GM12892 (cell line): Measurements from ENCODE around the gene CRIM1.

ENCODE experiments used
- POLR2A ChIP-seq: IDR thresholded peaks from 2 replicates; pipeline ENCODE4 v1.6.1; 2011; ENCODE audit warnings: low read depth, low read length, control low read depth
- POLR2AphosphoS5 ChIP-seq: IDR thresholded peaks from 2 replicates; pipeline ENCODE4 v1.6.1; 2011; ENCODE audit warnings: low read depth, low read length, control low read depth
- TAF1 ChIP-seq: IDR thresholded peaks from 2 replicates; pipeline ENCODE4 v1.6.1; 2011; ENCODE audit warnings: low read depth, mild to moderate bottlenecking, control low read depth, low read length, borderline replicate concordance

GRCh38 chr2:36561237-36561944 lies 205.8 kb downstream of the CRIM1 start:
- TF ChIP-seq POLR2A, result no peak
- no peak for TF ChIP-seq POLR2AphosphoS5
- no peak for TF ChIP-seq TAF1
